LNCAP (cell line): Measurements from ENCODE around the gene ZDHHC22.

Experiments used
- CTCF ChIP-seq: fragments of 450-650 bp; IDR thresholded peaks from 2 replicates; pipeline ENCODE4 v1.5.1; 2017; ENCODE audit warnings: mild to moderate bottlenecking

Gene ZDHHC22

GRCh38 chr14:77131206-77131605, 10.4 kb downstream of the ZDHHC22 start:
- no peak for TF ChIP-seq CTCF

- no peak for TF ChIP-seq CTCF
Measured at GRCh38 chr14:77130386-77130785, 11.2 kb downstream of the ZDHHC22 start.

GRCh38 chr14:77128414-77128891, 13.1 kb downstream of the ZDHHC22 start:
- TF ChIP-seq CTCF: no peak

- TF ChIP-seq CTCF: no peak
Measured at GRCh38 chr14:77126461-77126990, 15.1 kb downstream of the ZDHHC22 start.

- no peak for TF ChIP-seq CTCF
Measured at GRCh38 chr14:77125823-77126325, 15.7 kb downstream of the ZDHHC22 start.

GRCh38 chr14:77125281-77125801, 16.2 kb downstream of the ZDHHC22 start:
- TF ChIP-seq CTCF: no peak

GRCh38 chr14:77124345-77125280, 17.0 kb downstream of the ZDHHC22 start:
- TF ChIP-seq CTCF: no peak
